Liver (tissue), 9 donors: ENCODE measurements around the gene STARD3. TPM values are rescaled to one million over a fixed set of nuclear protein-coding genes. Genes with fewer than 3 reads are reported as not detected.

Source experiments
- DNase-seq: peaks from one replicate; pipeline ENCODE4 v3.0.0-alpha.2; 2017; ENCODE audit warnings: low spot score
- H3K27ac ChIP-seq, 2 donors: one replicate each; pipeline ENCODE4 v1.7.0; 2013; ENCODE audit warnings: inconsistent platforms in 2 of 2, low read length in 2 of 2, control low read depth in 1 of 2, low read depth in 1 of 2, mild to moderate bottlenecking in 1 of 2
- H3K27me3 ChIP-seq, 4 donors: one replicate each; pipeline versions ENCODE4 v1.6.1 to v1.7.0; 2013; ENCODE audit warnings: low read length in 3 of 4, inconsistent platforms in 1 of 4, mild to moderate bottlenecking in 1 of 4, moderate library complexity in 1 of 4; ENCODE audit not compliant: control insufficient read depth in 4 of 4, insufficient read depth in 4 of 4
- H3K36me3 ChIP-seq, 4 donors: one replicate each; pipeline versions ENCODE4 v1.6.1 to v1.7.0; 2013; ENCODE audit warnings: low read length in 3 of 4, mild to moderate bottlenecking in 3 of 4, low read depth in 1 of 4, moderate library complexity in 1 of 4; ENCODE audit not compliant: control insufficient read depth in 4 of 4, insufficient read depth in 3 of 4
- H3K4me1 ChIP-seq, 4 donors: one replicate each; pipeline versions ENCODE4 v1.6.1 to v1.7.0; 2013; ENCODE audit warnings: low read length in 3 of 4, mild to moderate bottlenecking in 3 of 4, moderate library complexity in 1 of 4; ENCODE audit not compliant: control insufficient read depth in 4 of 4, insufficient read depth in 4 of 4
- H3K4me3 ChIP-seq, 3 donors: one replicate each; pipeline versions ENCODE4 v1.6.1 to v1.7.0; 2013; ENCODE audit warnings: low read length in 3 of 3, control low read depth in 1 of 3, low read depth in 1 of 3, mild to moderate bottlenecking in 1 of 3
- H3K9ac ChIP-seq, 2 donors: one replicate each; pipeline ENCODE4 v1.7.0; 2013; ENCODE audit warnings: low read length in 2 of 2, mild to moderate bottlenecking in 2 of 2, moderate library complexity in 2 of 2, control low read depth in 1 of 2, low read depth in 1 of 2
- H3K9me3 ChIP-seq, 4 donors: one replicate each; pipeline versions ENCODE4 v1.6.1 to v1.7.0; 2013; ENCODE audit warnings: low read length in 3 of 4; ENCODE audit not compliant: control insufficient read depth in 4 of 4
- EGR1 ChIP-seq, 2 donors: IDR thresholded peaks; 2 replicates each; pipeline ENCODE4 v1.6.1; 2016 to 2018; ENCODE audit warnings: antibody characterized with exemption in 2 of 2, low read depth in 2 of 2
- FOXA1 ChIP-seq: IDR thresholded peaks from 2 replicates; pipeline ENCODE4 v1.6.1; 2016; ENCODE audit warnings: antibody characterized with exemption
- FOXA2 ChIP-seq: IDR thresholded peaks from 2 replicates; pipeline ENCODE4 v1.6.1; 2016; ENCODE audit warnings: antibody characterized with exemption
- GABPA ChIP-seq, 2 donors: IDR thresholded peaks in 1 of 2; conservative IDR thresholded peaks in 1 of 2; 2 replicates each; pipeline ENCODE4 v1.6.1; 2016; ENCODE audit warnings: antibody characterized with exemption in 2 of 2, mild to moderate bottlenecking in 1 of 2, moderate library complexity in 1 of 2
- HNF4A ChIP-seq, 2 donors: conservative IDR thresholded peaks; 2 replicates each; pipeline ENCODE4 v1.6.1; 2016; ENCODE audit warnings: antibody characterized with exemption in 2 of 2, mild to moderate bottlenecking in 2 of 2
- HNF4G ChIP-seq: IDR thresholded peaks from 2 replicates; pipeline ENCODE4 v1.6.1; 2016; ENCODE audit warnings: antibody characterized with exemption
- JUND ChIP-seq, 2 donors: IDR thresholded peaks; 2 replicates each; pipeline ENCODE4 v1.6.1; 2016; ENCODE audit warnings: antibody characterized with exemption in 2 of 2
- NR2F2 ChIP-seq: IDR thresholded peaks from 2 replicates; pipeline ENCODE4 v1.6.1; 2016; ENCODE audit warnings: antibody characterized with exemption
- RAD21 ChIP-seq, 2 donors: IDR thresholded peaks; 2 replicates each; pipeline ENCODE4 v1.6.1; 2016; ENCODE audit warnings: antibody characterized with exemption in 2 of 2, mild to moderate bottlenecking in 2 of 2
- RXRA ChIP-seq, 2 donors: IDR thresholded peaks; 2 replicates each; pipeline ENCODE4 v1.6.1; 2017 to 2018; ENCODE audit warnings: antibody characterized with exemption in 2 of 2, mild to moderate bottlenecking in 1 of 2
- SP1 ChIP-seq: IDR thresholded peaks from 2 replicates; pipeline ENCODE4 v1.6.1; 2018; ENCODE audit warnings: antibody characterized with exemption, mild to moderate bottlenecking
- TAF1 ChIP-seq: conservative IDR thresholded peaks from 2 replicates; pipeline ENCODE4 v1.6.1; 2016; ENCODE audit warnings: antibody characterized with exemption, mild to moderate bottlenecking
- YY1 ChIP-seq: IDR thresholded peaks from 2 replicates; pipeline ENCODE4 v1.6.1; 2016; ENCODE audit warnings: antibody characterized with exemption, mild to moderate bottlenecking
- WGBS: extraction: QIAGEN DNeasy Blood & Tissue Kit; methylation state at CpG from one replicate; pipeline ENCODE4 v1.1.7; 2013; 5-methylcytosine and 5-hydroxymethylcytosine counted together
- polyA plus RNA-seq, 2 donors: library from polyadenylated mRNA; stranded (reverse) in 1 of 2; unstranded in 1 of 2; fragments of 200-250 nt in 1 of 2; fragments of >200 nt in 1 of 2; fragmentation: Nextera tagmentation in 1 of 2; extraction: Ambion mirVana in 1 of 2; gene quantifications; one replicate each; pipeline versions ENCODE4 v1.2.1 to v1.2.3, GENCODE V29; 2013 to 2015
- total RNA-seq, 2 donors: library from RNA; depleted of rRNA; stranded (reverse); fragments of >200 nt; gene quantifications; one replicate each; pipeline ENCODE4 v1.2.3, GENCODE V29; 2014
- TF ChIP-seq, protein P1 (sequence below): fragments of 150-350 bp; IDR thresholded peaks from 2 replicates; pipeline ENCODE4 v1.5.1; 2017; ENCODE audit warnings: improper control_type of control experiment, low read depth, low read length; ENCODE audit not compliant: missing input control
- TF ChIP-seq, protein P2 (sequence below): IDR thresholded peaks from 2 replicates; pipeline ENCODE4 v1.6.1; 2016; ENCODE audit warnings: antibody characterized with exemption
- TF ChIP-seq, protein P3 (sequence below): IDR thresholded peaks from 2 replicates; pipeline ENCODE4 v1.6.1; 2016; ENCODE audit warnings: antibody characterized with exemption
- TF ChIP-seq, protein P4 (sequence below): IDR thresholded peaks from 2 replicates; pipeline ENCODE4 v1.6.1; 2016; ENCODE audit warnings: antibody characterized with exemption
- TF ChIP-seq, protein P5 (sequence below): IDR thresholded peaks from 2 replicates; pipeline ENCODE4 v1.6.1; 2016; ENCODE audit warnings: antibody characterized with exemption, mild to moderate bottlenecking
- donor health status: healthy.
- donor health status: healthy.
- donor health status: healthy.
- donor health status: healthy.
- donor health status: healthy.

Gene STARD3
- total and polyA plus RNA-seq, 4 donors: 15.0 to 34.0 (median 23.2) TPM

DNA sequence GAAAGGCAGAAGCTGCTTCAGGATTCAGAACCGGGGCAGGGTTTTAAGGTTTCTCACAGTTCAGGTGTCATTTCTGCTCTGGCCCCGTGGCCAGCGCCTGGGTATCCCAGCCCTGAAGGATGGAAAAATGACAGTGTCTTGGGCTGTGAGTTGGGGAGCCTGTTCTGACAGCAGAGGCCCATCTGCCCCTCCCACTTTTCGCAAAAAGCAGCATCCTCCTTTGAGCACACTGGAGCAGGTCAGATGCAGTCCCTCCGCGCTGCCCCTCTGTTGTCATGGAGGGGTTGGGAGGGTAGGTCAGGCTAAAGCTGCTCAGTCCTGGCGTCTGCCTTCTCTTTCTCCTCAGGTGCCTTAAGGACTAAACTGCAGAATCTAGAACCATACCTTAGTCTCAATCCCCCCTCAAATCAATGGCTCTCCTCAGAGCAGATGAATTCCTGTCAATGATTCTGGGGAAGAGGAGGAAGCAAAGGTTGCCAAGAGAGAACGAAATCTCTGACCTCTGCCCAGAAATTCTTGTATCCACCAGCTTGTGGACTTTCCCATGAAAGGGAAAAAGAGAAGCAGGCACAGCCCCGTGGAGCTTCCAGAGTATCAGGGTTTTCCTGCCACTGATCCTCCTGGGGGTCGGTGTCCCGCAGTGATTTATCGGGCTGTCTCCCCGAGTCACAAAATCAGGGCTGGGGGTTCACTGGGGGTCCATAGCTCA lies 36.5 kb upstream of the STARD3 start:
- Histone ChIP-seq H3K9ac (no peak overlapping the region), H3K4me3 (no peak overlapping the region), H3K27me3 (peaks cover 15 to 28% (median 18%) of the 10 kb centered on the region in 4 donors), H3K36me3 (no peaks in the 10 kb centered on the region), H3K9me3 (no peaks in the 10 kb centered on the region), H3K27ac (no peak overlapping the region), H3K4me1 (peaks cover 2 to 17% (median 9%) of the 10 kb centered on the region in 4 donors)
- TF ChIP-seq HNF4G (no peak), JUND (IDR thresholded peaks at IDR 0.05) (no peak), RXRA (IDR thresholded peaks at IDR 0.05) (no peak), EGR1 (IDR thresholded peaks at IDR 0.05; ENCODE audit: low read depth in 2 of 2) (no peak), SP1 (no peak), FOXA2 (no peak), FOXA1 (no peak), TAF1 (no peak), RAD21 (IDR thresholded peaks at IDR 0.05) (no peak), GABPA (IDR thresholded peaks at IDR 0.05 in 1 of 2, conservative IDR thresholded peaks at IDR 0.05 in 1 of 2) (no peak), YY1 (no peak), NR2F2 (no peak), HNF4A (conservative IDR thresholded peaks at IDR 0.05) (no peak)
- TF ChIP-seq, protein P1, sequence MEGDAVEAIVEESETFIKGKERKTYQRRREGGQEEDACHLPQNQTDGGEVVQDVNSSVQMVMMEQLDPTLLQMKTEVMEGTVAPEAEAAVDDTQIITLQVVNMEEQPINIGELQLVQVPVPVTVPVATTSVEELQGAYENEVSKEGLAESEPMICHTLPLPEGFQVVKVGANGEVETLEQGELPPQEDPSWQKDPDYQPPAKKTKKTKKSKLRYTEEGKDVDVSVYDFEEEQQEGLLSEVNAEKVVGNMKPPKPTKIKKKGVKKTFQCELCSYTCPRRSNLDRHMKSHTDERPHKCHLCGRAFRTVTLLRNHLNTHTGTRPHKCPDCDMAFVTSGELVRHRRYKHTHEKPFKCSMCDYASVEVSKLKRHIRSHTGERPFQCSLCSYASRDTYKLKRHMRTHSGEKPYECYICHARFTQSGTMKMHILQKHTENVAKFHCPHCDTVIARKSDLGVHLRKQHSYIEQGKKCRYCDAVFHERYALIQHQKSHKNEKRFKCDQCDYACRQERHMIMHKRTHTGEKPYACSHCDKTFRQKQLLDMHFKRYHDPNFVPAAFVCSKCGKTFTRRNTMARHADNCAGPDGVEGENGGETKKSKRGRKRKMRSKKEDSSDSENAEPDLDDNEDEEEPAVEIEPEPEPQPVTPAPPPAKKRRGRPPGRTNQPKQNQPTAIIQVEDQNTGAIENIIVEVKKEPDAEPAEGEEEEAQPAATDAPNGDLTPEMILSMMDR: no peak
- TF ChIP-seq, protein P2, sequence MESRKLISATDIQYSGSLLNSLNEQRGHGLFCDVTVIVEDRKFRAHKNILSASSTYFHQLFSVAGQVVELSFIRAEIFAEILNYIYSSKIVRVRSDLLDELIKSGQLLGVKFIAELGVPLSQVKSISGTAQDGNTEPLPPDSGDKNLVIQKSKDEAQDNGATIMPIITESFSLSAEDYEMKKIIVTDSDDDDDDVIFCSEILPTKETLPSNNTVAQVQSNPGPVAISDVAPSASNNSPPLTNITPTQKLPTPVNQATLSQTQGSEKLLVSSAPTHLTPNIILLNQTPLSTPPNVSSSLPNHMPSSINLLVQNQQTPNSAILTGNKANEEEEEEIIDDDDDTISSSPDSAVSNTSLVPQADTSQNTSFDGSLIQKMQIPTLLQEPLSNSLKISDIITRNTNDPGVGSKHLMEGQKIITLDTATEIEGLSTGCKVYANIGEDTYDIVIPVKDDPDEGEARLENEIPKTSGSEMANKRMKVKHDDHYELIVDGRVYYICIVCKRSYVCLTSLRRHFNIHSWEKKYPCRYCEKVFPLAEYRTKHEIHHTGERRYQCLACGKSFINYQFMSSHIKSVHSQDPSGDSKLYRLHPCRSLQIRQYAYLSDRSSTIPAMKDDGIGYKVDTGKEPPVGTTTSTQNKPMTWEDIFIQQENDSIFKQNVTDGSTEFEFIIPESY: no peak
- TF ChIP-seq, protein P3, sequence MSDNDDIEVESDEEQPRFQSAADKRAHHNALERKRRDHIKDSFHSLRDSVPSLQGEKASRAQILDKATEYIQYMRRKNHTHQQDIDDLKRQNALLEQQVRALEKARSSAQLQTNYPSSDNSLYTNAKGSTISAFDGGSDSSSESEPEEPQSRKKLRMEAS: no peak
- TF ChIP-seq, protein P4, sequence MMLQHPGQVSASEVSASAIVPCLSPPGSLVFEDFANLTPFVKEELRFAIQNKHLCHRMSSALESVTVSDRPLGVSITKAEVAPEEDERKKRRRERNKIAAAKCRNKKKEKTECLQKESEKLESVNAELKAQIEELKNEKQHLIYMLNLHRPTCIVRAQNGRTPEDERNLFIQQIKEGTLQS: no peak
- TF ChIP-seq, protein P5, sequence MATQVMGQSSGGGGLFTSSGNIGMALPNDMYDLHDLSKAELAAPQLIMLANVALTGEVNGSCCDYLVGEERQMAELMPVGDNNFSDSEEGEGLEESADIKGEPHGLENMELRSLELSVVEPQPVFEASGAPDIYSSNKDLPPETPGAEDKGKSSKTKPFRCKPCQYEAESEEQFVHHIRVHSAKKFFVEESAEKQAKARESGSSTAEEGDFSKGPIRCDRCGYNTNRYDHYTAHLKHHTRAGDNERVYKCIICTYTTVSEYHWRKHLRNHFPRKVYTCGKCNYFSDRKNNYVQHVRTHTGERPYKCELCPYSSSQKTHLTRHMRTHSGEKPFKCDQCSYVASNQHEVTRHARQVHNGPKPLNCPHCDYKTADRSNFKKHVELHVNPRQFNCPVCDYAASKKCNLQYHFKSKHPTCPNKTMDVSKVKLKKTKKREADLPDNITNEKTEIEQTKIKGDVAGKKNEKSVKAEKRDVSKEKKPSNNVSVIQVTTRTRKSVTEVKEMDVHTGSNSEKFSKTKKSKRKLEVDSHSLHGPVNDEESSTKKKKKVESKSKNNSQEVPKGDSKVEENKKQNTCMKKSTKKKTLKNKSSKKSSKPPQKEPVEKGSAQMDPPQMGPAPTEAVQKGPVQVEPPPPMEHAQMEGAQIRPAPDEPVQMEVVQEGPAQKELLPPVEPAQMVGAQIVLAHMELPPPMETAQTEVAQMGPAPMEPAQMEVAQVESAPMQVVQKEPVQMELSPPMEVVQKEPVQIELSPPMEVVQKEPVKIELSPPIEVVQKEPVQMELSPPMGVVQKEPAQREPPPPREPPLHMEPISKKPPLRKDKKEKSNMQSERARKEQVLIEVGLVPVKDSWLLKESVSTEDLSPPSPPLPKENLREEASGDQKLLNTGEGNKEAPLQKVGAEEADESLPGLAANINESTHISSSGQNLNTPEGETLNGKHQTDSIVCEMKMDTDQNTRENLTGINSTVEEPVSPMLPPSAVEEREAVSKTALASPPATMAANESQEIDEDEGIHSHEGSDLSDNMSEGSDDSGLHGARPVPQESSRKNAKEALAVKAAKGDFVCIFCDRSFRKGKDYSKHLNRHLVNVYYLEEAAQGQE: no peak
- WGBS: 5% methylated on average over 13 of the region's 13 CpGs
- DNase-seq: no peak
